HCT116 (cell line): ENCODE results near the gene HIP1.

ENCODE experiments used
- CTCF ChIP-seq, 3 experiments: fragments of 200-600 bp in 1 of 3; sonication (generic) in 1 of 3; IDR thresholded peaks in 2 of 3; conservative IDR thresholded peaks in 1 of 3; 2 replicates each; pipeline ENCODE4 v1.5.1; 2012 to 2017; ENCODE audit warnings: low read depth in 2 of 3, low read length in 2 of 3, antibody characterized with exemption in 1 of 3, borderline replicate concordance in 1 of 3, control low read depth in 1 of 3, mild to moderate bottlenecking in 1 of 3, mixed read lengths in 1 of 3, mixed run types in 1 of 3, moderate library complexity in 1 of 3; ENCODE audit not compliant: insufficient read depth in 1 of 3
- ELF1 ChIP-seq: IDR thresholded peaks from 2 replicates; pipeline ENCODE4 v1.6.1; 2012; ENCODE audit warnings: low read depth, borderline replicate concordance
- EZH2 ChIP-seq: fragments of 200-600 bp; sonication (generic); IDR thresholded peaks from 2 replicates; pipeline ENCODE4 v1.6.1; 2017; ENCODE audit warnings: antibody characterized with exemption, mixed run types
- MAX ChIP-seq: IDR thresholded peaks from 2 replicates; pipeline ENCODE4 v1.6.1; 2012
- POLR2A ChIP-seq: IDR thresholded peaks from 2 replicates; pipeline ENCODE4 v1.7.0; 2011; ENCODE audit warnings: borderline replicate concordance; ENCODE audit not compliant: insufficient read depth, insufficient read length; ENCODE audit errors: extremely low read depth
- SIN3A ChIP-seq: IDR thresholded peaks from 2 replicates; pipeline ENCODE4 v1.6.1; 2012; ENCODE audit warnings: low read depth
- SRF ChIP-seq: IDR thresholded peaks from 2 replicates; pipeline ENCODE4 v1.6.1; 2012; ENCODE audit warnings: low read depth
- TCF7L2 ChIP-seq: IDR thresholded peaks from 2 replicates; pipeline ENCODE4 v1.7.0; 2011; ENCODE audit warnings: borderline replicate concordance, inconsistent platforms; ENCODE audit not compliant: insufficient read depth, insufficient read length; ENCODE audit errors: extremely low read depth
- YY1 ChIP-seq: IDR thresholded peaks from 2 replicates; pipeline ENCODE4 v1.6.1; 2011; ENCODE audit warnings: low read length, low read depth, moderate library complexity, mild to moderate bottlenecking; ENCODE audit not compliant: insufficient replicate concordance; ENCODE audit errors: extremely low read depth
- ZBTB33 ChIP-seq: IDR thresholded peaks from 2 replicates; pipeline ENCODE4 v1.6.1; 2011; ENCODE audit warnings: mild to moderate bottlenecking, low read length, moderate library complexity; ENCODE audit not compliant: insufficient replicate concordance; ENCODE audit errors: extremely low read depth
- ZNF274 ChIP-seq: fragments of 200-500 bp; sonication (Bioruptor generic); IDR thresholded peaks from 2 replicates; pipeline ENCODE4 v1.6.1; 2014; ENCODE audit warnings: mild to moderate bottlenecking, low read depth, low read length, inconsistent platforms

- TF ChIP-seq CTCF (IDR thresholded peaks at IDR 0.05 in 2 of 3, conservative IDR thresholded peaks at IDR 0.05 in 1 of 3; ENCODE audit: borderline replicate concordance in 1 of 3, insufficient read depth in 1 of 3, low read depth in 2 of 3, low read length in 2 of 3) (no peak), YY1 (no peak), ELF1 (no peak), SIN3A (no peak), POLR2A (no peak), ZBTB33 (no peak), ZNF274 (no peak), EZH2 (no peak), TCF7L2 (no peak), MAX (no peak), SRF (no peak)
Observed at GRCh38 chr7:75660566-75661215, 78.0 kb downstream of the HIP1 start.
